Activated effector memory CD4-positive, alpha-beta T cell treated with Interleukin-2 at 50 U/mL for 16 hours (primary cell): ENCODE measurements around the gene RHOU.

ENCODE experiments used
- DNase-seq: peaks from one replicate; pipeline ENCODE4 v3.0.0-alpha.2; 2020

Gene RHOU

DNA sequence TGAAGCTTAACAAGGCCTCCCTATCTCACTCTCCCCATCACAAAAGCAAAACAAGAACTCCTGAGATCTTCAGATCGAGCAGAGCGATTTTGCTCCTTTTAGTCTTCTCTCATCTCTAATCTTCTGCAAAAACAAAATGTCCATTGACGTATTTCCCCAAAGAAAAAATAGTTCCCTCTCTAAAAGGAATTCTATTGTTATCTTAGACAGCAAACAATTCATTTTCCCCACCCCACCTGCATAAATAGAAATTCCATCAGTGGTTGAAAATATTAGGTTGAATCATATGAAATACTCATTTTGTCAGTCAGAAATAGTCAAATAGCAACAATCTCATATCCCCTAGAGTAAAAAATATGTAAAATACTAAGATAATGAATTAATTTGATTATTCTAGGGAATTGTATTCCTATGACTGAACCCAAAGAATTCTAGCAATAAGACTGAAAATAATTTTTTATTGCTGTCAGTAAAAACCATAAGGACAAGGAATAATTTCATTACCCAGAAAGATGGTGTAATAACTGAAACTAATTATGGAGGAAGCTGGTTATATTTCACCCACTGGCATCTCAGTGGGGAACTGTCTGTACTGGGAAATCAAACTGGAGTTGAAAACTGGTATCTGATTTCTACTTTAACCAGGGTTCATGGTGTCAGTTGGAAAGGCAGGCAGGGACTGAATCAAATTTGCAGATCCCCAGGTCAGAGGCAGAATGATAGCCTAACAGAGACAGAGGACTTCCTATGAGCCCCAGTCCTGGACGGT is 51.3 kb downstream of the RHOU start:
- no peak for DNase-seq

DNA sequence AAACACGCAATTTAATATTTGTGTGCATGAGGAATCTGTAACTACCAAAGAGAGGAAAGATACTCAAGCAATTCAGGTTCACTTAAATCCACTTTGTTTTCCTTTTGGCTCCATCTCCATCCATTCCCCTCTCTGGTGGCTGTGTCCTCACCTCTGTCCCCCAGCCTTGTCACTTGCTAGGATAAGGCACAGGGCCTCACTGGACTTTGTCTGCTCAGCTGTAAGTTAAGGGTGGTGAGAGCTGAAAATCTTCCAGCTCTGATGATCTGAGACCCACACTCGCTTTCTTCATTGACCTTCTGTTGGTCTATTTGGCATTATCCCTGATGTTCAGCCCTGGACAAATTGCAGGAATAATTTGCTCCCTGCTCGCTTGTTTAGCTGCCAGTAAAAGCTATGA is 56.5 kb downstream of the RHOU start:
- DNase-seq = no peak

DNA sequence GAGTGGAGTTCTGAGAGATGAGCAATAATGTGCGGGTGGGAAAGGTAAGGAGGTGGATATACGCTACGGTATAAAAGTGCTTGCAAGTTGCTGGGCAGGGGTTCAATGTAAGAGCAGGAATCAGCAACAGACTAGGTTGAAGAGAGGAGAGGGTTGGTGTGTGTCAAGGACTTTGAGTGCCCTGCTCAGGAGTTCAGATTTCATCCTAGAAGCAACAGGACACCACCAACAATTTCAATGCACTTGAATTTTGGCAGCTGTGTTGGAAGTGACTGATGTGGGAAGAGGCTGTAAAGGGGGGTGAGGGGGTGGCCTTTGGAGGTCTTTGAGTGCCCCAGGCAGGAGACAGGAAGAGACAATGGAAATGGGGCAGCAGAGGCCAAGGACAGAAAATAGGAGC is 57.3 kb downstream of the RHOU start:
- DNase-seq = no peak

DNA sequence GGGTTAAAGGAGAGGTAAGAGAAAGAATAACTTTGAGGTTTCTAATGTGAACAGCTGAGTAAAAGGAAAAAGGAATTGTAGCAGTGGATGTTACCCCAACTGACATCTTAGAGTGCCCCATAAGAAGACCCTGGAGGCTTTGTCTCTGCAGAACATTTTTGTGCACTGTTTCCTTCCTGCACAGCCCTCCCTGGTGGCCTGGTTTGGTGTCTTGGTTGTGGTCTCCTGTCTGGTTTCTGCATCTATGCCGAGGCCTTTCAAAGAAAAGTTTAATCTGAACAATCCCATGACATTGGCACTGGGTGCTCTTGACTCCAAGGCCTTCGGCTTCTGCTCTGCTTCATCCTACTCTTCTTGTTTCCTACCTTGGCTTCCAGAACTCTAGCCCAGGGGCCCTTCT is 57.8 kb downstream of the RHOU start:
- DNase-seq = no peak

DNA sequence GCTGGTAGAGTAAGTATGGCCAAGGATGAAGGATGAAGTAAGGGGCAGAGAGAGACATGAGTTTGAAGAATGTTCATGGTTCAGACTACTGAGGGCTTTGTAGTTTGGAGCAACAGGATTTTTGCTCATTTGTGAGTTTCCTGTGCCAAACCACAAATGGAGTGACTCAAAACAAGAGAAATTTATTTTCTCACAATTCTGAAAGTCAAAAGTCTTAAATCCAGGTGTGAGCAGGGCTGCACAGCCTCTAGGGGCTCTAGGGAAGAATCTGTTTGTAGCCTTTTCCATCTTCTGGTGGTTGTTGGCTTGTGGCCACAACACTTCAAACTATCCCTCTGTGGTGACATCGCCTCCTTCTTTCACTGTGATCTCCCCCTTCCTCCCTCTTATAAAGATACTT is 58.9 kb downstream of the RHOU start:
- DNase-seq = no peak

DNA sequence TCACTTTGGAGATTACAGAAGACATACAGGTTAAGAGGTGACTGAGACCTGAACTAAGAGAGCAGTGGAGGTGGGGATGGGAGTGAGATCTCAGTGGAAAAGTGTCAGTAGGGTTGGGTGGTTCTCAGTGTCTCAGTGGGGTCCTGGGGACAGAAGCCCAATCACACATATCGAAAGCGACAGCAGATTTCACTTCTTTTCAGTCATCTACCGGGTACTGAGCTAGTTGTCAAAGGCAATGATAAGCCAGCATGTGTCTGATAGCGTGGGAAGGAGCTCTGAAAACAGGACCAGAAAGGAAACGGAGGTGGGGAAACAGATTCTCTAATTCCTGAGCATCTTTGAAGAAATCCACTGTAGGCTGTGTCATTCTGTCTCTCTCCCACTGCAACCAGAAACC is 59.5 kb downstream of the RHOU start:
- DNase-seq = no peak

DNA sequence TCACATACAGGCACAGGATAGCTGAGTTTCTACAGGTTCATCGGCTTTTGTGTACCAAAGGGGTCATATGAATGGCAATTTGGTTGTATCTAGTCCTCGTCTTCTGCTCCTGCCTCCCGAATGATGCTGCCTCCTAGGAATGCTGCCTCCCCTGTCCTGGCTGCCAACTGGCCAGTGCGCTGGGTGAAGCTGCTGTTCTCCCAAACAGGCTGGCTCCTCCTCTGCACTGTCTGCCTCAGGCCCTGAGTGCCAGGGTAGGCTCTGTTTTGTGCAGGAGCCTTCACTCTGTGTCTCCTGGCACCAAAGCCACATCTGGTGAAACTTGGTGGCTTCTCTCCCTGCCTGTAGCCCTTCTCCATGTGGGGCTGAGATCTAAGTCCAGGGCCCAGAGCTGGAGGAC is 60.3 kb downstream of the RHOU start:
- no peak for DNase-seq
